Endothelial cell of umbilical vein (primary cell): ENCODE results near the gene LILRB5.
A peak's percentile ranks its signal among the peaks of the same experiment; 100 is the strongest.

Experiments
- CTCF ChIP-seq, 2 donors: IDR thresholded peaks; 1 replicate in 1 of 2; 2 replicates in 1 of 2; pipeline ENCODE4 v1.5.1; 2011; ENCODE audit warnings: low read length in 2 of 2, mild to moderate bottlenecking in 2 of 2, moderate library complexity in 2 of 2, control low read depth in 1 of 2, inconsistent platforms in 1 of 2, low read depth in 1 of 2; ENCODE audit not compliant: insufficient read depth in 1 of 2; ENCODE audit errors: extremely low read depth in 1 of 2
- EZH2 ChIP-seq: IDR thresholded peaks from 2 replicates; pipeline ENCODE4 v1.6.1; 2012; ENCODE audit warnings: borderline replicate concordance, low read depth, mild to moderate bottlenecking, moderate library complexity, low read length, inconsistent platforms; ENCODE audit not compliant: severe bottlenecking
- FOS ChIP-seq: IDR thresholded peaks from 2 replicates; pipeline ENCODE4 v1.6.1; 2011; ENCODE audit warnings: mild to moderate bottlenecking, low read length, moderate library complexity, borderline replicate concordance; ENCODE audit not compliant: insufficient read depth
- GATA2 ChIP-seq: IDR thresholded peaks from 2 replicates; pipeline ENCODE4 v1.7.0; 2011; ENCODE audit warnings: low read depth, mild to moderate bottlenecking, moderate library complexity, mixed read lengths, low read length; ENCODE audit not compliant: insufficient read length, insufficient read depth
- MAX ChIP-seq: IDR thresholded peaks from 2 replicates; pipeline ENCODE4 v1.6.1; 2011; ENCODE audit not compliant: insufficient read depth, insufficient read length
- POLR2A ChIP-seq: IDR thresholded peaks from 2 replicates; pipeline ENCODE4 v1.6.1; 2012; ENCODE audit warnings: low read depth, mild to moderate bottlenecking, control low read depth, low read length

DNA sequence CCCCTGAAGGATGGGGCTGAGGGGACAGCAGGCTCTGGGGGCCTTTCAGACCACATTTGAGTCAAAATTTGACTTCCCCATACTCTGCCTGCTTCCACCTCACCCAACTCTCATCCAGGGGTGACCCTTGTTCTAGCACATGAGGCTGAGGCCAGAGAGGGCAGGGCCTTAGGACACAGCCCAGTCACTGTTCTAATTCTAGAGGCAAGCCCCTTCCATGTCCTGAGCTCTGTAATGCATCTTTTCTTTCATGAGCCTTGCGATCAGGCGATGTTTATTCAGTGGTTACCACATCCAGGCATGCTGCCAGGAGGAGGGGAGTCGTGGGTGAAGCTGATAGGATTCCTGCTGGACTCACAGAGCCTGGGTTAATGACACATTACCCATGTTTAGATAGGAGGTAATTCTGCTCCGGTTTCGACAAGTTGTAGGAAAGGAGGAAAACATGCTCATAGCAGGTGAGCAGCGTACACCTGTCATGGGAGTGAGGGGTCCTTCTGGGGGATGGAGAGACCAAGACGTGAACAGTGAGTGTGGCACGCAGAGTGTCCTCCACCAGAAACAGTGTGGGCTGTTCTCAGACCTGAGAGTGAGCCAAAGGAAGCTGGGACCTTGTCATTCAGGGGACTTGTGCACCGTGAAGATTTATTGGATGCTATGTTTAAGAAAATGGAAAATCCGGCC lies 47.1 kb downstream of the LILRB5 start:
- TF ChIP-seq GATA2 (no peak), FOS (no peak), POLR2A (peak; percentile 7), CTCF (IDR thresholded peaks at IDR 0.05; ENCODE audit: extremely low read depth in 1 of 2, insufficient read depth in 1 of 2, low read depth in 1 of 2, low read length in 2 of 2) (no peak), EZH2 (no peak), MAX (no peak)
